Glutamatergic neuron (in vitro differentiated cells): ENCODE measurements around the gene SERPINB10. TPM values are rescaled to one million over a fixed set of nuclear protein-coding genes. Genes with fewer than 3 reads are reported as not detected.

Experiments used
- DNase-seq: peaks from one replicate; pipeline ENCODE4 v3.0.0; 2022
- H3K27ac Mint-ChIP-seq: one replicate; pipeline ENCODE4 v1.8.0; 2020; ENCODE audit warnings: mild to moderate bottlenecking, mixed read lengths, inconsistent platforms; ENCODE audit not compliant: unreplicated experiment
- H3K27me3 Mint-ChIP-seq: one replicate; pipeline ENCODE4 v1.8.0; 2020; ENCODE audit warnings: mild to moderate bottlenecking, moderate library complexity, mixed read lengths, inconsistent platforms; ENCODE audit not compliant: unreplicated experiment
- H3K36me3 Mint-ChIP-seq: one replicate; pipeline ENCODE4 v1.8.0; 2020; ENCODE audit warnings: mild to moderate bottlenecking, mixed read lengths, inconsistent platforms; ENCODE audit not compliant: unreplicated experiment
- H3K4me1 Mint-ChIP-seq: one replicate; pipeline ENCODE4 v1.8.0; 2020; ENCODE audit warnings: mild to moderate bottlenecking, low read depth, mixed read lengths, inconsistent platforms; ENCODE audit not compliant: unreplicated experiment
- H3K4me3 Mint-ChIP-seq: one replicate; pipeline ENCODE4 v1.8.0; 2020; ENCODE audit warnings: mild to moderate bottlenecking, mixed read lengths, inconsistent platforms; ENCODE audit not compliant: unreplicated experiment
- H3K9me3 Mint-ChIP-seq: one replicate; pipeline ENCODE4 v1.8.0; 2020; ENCODE audit warnings: mild to moderate bottlenecking, moderate library complexity, mixed read lengths, inconsistent platforms; ENCODE audit not compliant: unreplicated experiment
- total RNA-seq: library from RNA; stranded (reverse); fragmentation: NEBNext Ultra II Directional; extraction: Animal tissue kit (Norgen Biotek cat#: 25700); gene quantifications from one replicate; pipeline ENCODE4 v1.2.1, GENCODE V29; 2021; ENCODE audit not compliant: unreplicated experiment
- TF ChIP-seq, protein P1 (sequence below): fragments of 200-600 bp; sonication (generic); IDR thresholded peaks from one replicate; pipeline ENCODE4 v1.5.0; 2021; ENCODE audit not compliant: partially characterized antibody, unreplicated experiment

SERPINB10 gene
- total RNA-seq, 1 donor from 2014 or later = not detected

DNA sequence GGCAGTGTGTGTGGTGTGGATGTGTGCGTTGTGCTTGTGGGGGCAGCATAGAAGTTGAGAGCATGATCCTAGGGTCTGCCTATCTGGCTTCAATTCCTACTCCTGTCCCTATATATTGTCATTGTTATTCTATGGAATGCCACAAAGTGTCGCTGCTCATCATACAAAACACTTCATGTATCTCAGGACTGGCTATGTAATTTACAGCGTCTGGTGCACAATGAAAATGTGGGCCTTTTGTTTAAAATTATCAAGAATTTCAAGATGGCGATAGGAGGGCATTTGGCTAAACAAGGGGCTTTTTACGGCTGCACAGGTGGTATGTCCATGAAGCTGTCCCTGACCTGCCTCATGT is 16.8 kb upstream of the SERPINB10 start:
- Mint-ChIP-seq H3K4me3 (no peak overlapping the region), H3K27ac (no peak overlapping the region), H3K9me3 (peaks cover under 1% of the 10 kb centered on the region), H3K36me3 (no peaks in the 10 kb centered on the region), H3K27me3 (no peaks in the 10 kb centered on the region), H3K4me1 (no peaks in the 10 kb centered on the region)
- no peak for DNase-seq
- TF ChIP-seq, protein P1, sequence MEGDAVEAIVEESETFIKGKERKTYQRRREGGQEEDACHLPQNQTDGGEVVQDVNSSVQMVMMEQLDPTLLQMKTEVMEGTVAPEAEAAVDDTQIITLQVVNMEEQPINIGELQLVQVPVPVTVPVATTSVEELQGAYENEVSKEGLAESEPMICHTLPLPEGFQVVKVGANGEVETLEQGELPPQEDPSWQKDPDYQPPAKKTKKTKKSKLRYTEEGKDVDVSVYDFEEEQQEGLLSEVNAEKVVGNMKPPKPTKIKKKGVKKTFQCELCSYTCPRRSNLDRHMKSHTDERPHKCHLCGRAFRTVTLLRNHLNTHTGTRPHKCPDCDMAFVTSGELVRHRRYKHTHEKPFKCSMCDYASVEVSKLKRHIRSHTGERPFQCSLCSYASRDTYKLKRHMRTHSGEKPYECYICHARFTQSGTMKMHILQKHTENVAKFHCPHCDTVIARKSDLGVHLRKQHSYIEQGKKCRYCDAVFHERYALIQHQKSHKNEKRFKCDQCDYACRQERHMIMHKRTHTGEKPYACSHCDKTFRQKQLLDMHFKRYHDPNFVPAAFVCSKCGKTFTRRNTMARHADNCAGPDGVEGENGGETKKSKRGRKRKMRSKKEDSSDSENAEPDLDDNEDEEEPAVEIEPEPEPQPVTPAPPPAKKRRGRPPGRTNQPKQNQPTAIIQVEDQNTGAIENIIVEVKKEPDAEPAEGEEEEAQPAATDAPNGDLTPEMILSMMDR = no peak

DNA sequence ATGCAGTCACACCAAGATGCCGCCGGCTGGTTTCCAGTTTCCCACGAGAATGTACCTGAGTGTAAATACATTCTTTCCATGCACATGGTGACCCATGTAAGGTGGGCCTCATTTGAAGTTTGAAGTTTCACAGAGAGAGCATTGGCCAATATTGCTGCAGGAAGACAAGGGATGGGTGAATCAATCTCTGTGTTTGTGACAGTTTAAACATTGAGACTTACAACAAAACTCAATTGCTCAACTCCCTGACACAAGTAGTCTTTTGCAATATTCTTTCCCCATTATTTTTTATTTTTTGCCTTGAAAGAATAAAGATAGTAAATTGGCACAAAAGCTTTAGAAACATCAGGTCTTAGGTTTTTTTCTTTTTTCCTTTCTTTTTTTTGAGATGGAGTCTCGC is 15.2 kb upstream of the SERPINB10 start:
- DNase-seq = no peak
- H3K27ac Mint-ChIP-seq = no peak overlapping the region
- peaks cover 2% of the 10 kb centered on the region for H3K9me3 Mint-ChIP-seq
- H3K27me3 Mint-ChIP-seq = no peaks in the 10 kb centered on the region
- TF ChIP-seq, protein P1 = no peak
- no peaks in the 10 kb centered on the region for H3K36me3 Mint-ChIP-seq
- peaks cover 7% of the 10 kb centered on the region for H3K4me1 Mint-ChIP-seq
- no peak overlapping the region for H3K4me3 Mint-ChIP-seq

DNA sequence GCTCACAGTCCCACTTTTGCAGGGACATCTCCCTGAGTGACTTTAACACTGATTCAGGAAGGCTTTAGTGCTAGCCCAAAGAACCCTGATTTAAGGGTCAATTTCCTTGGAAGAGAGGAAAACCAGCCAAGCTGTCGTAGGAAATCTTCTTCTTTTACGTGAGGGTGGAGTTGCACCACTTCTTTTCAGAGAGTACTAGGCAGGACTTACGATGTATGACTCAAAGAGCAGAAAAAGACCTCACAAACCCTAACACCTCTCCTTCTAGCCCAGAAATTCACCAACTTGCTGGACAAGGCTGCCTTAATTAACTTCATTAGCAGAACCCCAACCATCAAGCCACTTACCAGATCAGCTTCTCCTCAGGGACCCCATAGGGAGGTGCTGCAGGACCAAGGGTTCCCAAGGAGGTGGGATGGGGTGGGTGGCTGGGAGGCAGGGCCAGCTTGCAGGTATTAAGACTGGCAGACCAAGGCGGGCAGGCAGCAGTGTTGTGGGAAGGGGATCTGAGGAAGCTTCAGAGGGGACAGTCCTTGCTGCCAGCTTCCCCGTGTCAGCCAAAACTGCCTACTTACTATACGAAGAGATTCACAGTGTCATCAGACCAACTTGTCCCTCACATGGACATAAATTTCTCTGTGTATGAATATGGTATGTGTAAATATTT is 13.5 kb upstream of the SERPINB10 start:
- no peak overlapping the region for H3K4me3 Mint-ChIP-seq
- no peak overlapping the region for H3K27ac Mint-ChIP-seq
- no peaks in the 10 kb centered on the region for H3K27me3 Mint-ChIP-seq
- H3K36me3 Mint-ChIP-seq = no peaks in the 10 kb centered on the region
- TF ChIP-seq, protein P1 = no peak
- peaks cover 7% of the 10 kb centered on the region for H3K4me1 Mint-ChIP-seq
- DNase-seq = no peak
- H3K9me3 Mint-ChIP-seq = peaks cover 2% of the 10 kb centered on the region

- Mint-ChIP-seq H3K4me1 (peaks cover 7% of the 10 kb centered on the region), H3K27ac (no peak overlapping the region), H3K27me3 (no peaks in the 10 kb centered on the region), H3K9me3 (peaks cover 2% of the 10 kb centered on the region), H3K4me3 (no peak overlapping the region), H3K36me3 (no peaks in the 10 kb centered on the region)
- DNase-seq = no peak
- TF ChIP-seq, protein P1 = no peak
Measured at GRCh38 chr18:63895190-63895589, 12.6 kb upstream of the SERPINB10 start.

GRCh38 chr18:63897072-63897471 is 10.7 kb upstream of the SERPINB10 start:
- peaks cover 2% of the 10 kb centered on the region for H3K9me3 Mint-ChIP-seq
- no peak overlapping the region for H3K4me3 Mint-ChIP-seq
- TF ChIP-seq, protein P1 = no peak

More at GRCh38 chr18:63897072-63897471, 10.7 kb upstream of the SERPINB10 start:
- Mint-ChIP-seq H3K4me1 (peaks cover 7% of the 10 kb centered on the region), H3K36me3 (no peaks in the 10 kb centered on the region), H3K27me3 (no peaks in the 10 kb centered on the region), H3K27ac (no peak overlapping the region)
- no peak for DNase-seq
